GM19240 (cell line): ENCODE data around the gene GRN.
A peak's percentile ranks its signal among the peaks of the same experiment; 100 is the strongest.
"Not testable (repeated sequence)": the region's sequence is repeated elsewhere in the genome, so short reads cannot be mapped to it uniquely, and the experiment has no call there.

Source experiments
- DNase-seq: peaks from one replicate; pipeline ENCODE4 v3.0.0; 2011; ENCODE audit warnings: low spot score; ENCODE audit not compliant: insufficient read length

The GRN gene

GRCh38 chr17:44381810-44382305, 36.8 kb downstream of the GRN start:
- no peak for DNase-seq

GRCh38 chr17:44382917-44383316, 37.8 kb downstream of the GRN start:
- DNase-seq, result no peak

- no peak for DNase-seq
Measured at GRCh38 chr17:44383363-44383762, 38.3 kb downstream of the GRN start.

GRCh38 chr17:44383861-44384260, 38.8 kb downstream of the GRN start:
- no peak for DNase-seq

- no peak for DNase-seq
Measured at GRCh38 chr17:44384281-44384822, 39.2 kb downstream of the GRN start.

- DNase-seq, result no peak
Measured at GRCh38 chr17:44384823-44385286, 39.8 kb downstream of the GRN start.

GRCh38 chr17:44385287-44386181, 40.4 kb downstream of the GRN start:
- peak; percentile 59 for DNase-seq

GRCh38 chr17:44386182-44386525, 41.1 kb downstream of the GRN start:
- DNase-seq, result no peak

GRCh38 chr17:44387804-44388203, 42.7 kb downstream of the GRN start:
- DNase-seq, result no peak

GRCh38 chr17:44389281-44389680, 44.2 kb downstream of the GRN start, which contains the start of gene ITGA2B:
Gene ITGA2B (minus strand): TSS chr17:44389649. CDS start chr17:44389473, 176 bp downstream.
- no peak for DNase-seq

- DNase-seq, result no peak
Measured at GRCh38 chr17:44389723-44390202, 44.7 kb downstream of the GRN start.

GRCh38 chr17:44390250-44390870, 45.3 kb downstream of the GRN start:
- DNase-seq, result no peak

GRCh38 chr17:44394112-44394511, 49.0 kb downstream of the GRN start:
- not testable (repeated sequence) for DNase-seq

GRCh38 chr17:44394833-44395232, 49.7 kb downstream of the GRN start:
- DNase-seq, result no peak

GRCh38 chr17:44396946-44397345, 51.8 kb downstream of the GRN start:
- no peak for DNase-seq

- DNase-seq, result no peak
Measured at GRCh38 chr17:44397479-44398440, 52.7 kb downstream of the GRN start.

GRCh38 chr17:44398692-44399691, 53.9 kb downstream of the GRN start:
- DNase-seq, result no peak

GRCh38 chr17:44400226-44400847, 55.2 kb downstream of the GRN start:
- DNase-seq, result no peak
